Keratinocyte (primary cell): ENCODE measurements around the gene ZNF407. TPM values are rescaled to one million over a fixed set of nuclear protein-coding genes. Genes with fewer than 3 reads are reported as not detected.

Experiments used
- DNase-seq: peaks from one replicate; pipeline ENCODE4 v3.0.0-alpha.2; 2011; ENCODE audit warnings: low read depth, missing footprints, low spot score
- FAIRE-seq: peaks from 2 replicates; lab custom pipeline; 2011; peaks lifted over from hg19 to GRCh38; lab: Jason Lieb, UNC
- H2AFZ ChIP-seq: 2 replicates; pipeline ENCODE4 v1.6.0; 2012; ENCODE audit warnings: low read length, control low read depth, inconsistent platforms; ENCODE audit not compliant: control insufficient read depth
- H3K27ac ChIP-seq: 2 replicates; pipeline ENCODE4 v1.5.1; 2011; ENCODE audit warnings: low read length; ENCODE audit not compliant: control insufficient read depth, insufficient read depth
- H3K27me3 ChIP-seq: 3 replicates; pipeline ENCODE4 v1.6.0; 2011; ENCODE audit warnings: low read length; ENCODE audit not compliant: control insufficient read depth, insufficient read depth; ENCODE audit errors: extremely low read depth
- H3K36me3 ChIP-seq, 2 experiments: 2 replicates in 1 of 2; 3 replicates in 1 of 2; pipeline ENCODE4 v1.5.1; 2011; ENCODE audit warnings: low read length in 2 of 2, mild to moderate bottlenecking in 1 of 2; ENCODE audit not compliant: control insufficient read depth in 2 of 2, insufficient read depth in 2 of 2; ENCODE audit errors: extremely low read depth in 1 of 2
- H3K4me1 ChIP-seq: 3 replicates; pipeline ENCODE4 v1.5.1; 2011; ENCODE audit warnings: low read length; ENCODE audit not compliant: control insufficient read depth, insufficient read depth; ENCODE audit errors: extremely low read depth
- H3K4me2 ChIP-seq: 3 replicates; pipeline ENCODE4 v1.6.0; 2011; ENCODE audit warnings: low read depth, low read length; ENCODE audit not compliant: control insufficient read depth, insufficient read depth; ENCODE audit errors: extremely low read depth
- H3K4me3 ChIP-seq, 3 experiments: fragments of 200-600 bp in 1 of 3; sonication (generic) in 1 of 3; 2 replicates in 2 of 3; 3 replicates in 1 of 3; pipeline ENCODE4 v1.5.1; 2011 to 2016; ENCODE audit warnings: low read length in 3 of 3, mild to moderate bottlenecking in 3 of 3, control low read depth in 2 of 3, inconsistent platforms in 1 of 3, low read depth in 1 of 3, mixed read lengths in 1 of 3, mixed run types in 1 of 3, moderate library complexity in 1 of 3; ENCODE audit not compliant: control insufficient read depth in 2 of 3, insufficient read depth in 2 of 3; ENCODE audit errors: extremely low read depth in 1 of 3
- H3K79me2 ChIP-seq: 2 replicates; pipeline ENCODE4 v1.6.0; 2012; ENCODE audit warnings: low read length; ENCODE audit not compliant: control insufficient read depth, insufficient read depth
- H3K9ac ChIP-seq: 3 replicates; pipeline ENCODE4 v1.6.0; 2011; ENCODE audit warnings: low read length; ENCODE audit not compliant: control insufficient read depth, insufficient read depth; ENCODE audit errors: extremely low read depth
- H3K9me1 ChIP-seq: 3 replicates; pipeline ENCODE4 v1.6.0; 2011; ENCODE audit warnings: low read length; ENCODE audit not compliant: control insufficient read depth, insufficient read depth; ENCODE audit errors: extremely low read depth
- H3K9me3 ChIP-seq: 2 replicates; pipeline ENCODE4 v1.5.1; 2012; ENCODE audit warnings: low read depth, low read length; ENCODE audit not compliant: control insufficient read depth
- H4K20me1 ChIP-seq: 3 replicates; pipeline ENCODE4 v1.6.0; 2011; ENCODE audit warnings: low read length; ENCODE audit not compliant: control insufficient read depth, insufficient read depth; ENCODE audit errors: extremely low read depth
- CTCF ChIP-seq, 3 experiments: IDR thresholded peaks in 1 of 3; conservative IDR thresholded peaks in 1 of 3; optimal IDR thresholded peaks in 1 of 3; 2 replicates in 2 of 3; 3 replicates in 1 of 3; pipeline versions ENCODE3 to v1.5.1; 2011; ENCODE audit warnings: low read length in 3 of 3, mild to moderate bottlenecking in 3 of 3, moderate library complexity in 2 of 3, control low read depth in 1 of 3, inconsistent platforms in 1 of 3; ENCODE audit not compliant: insufficient read depth in 2 of 3; ENCODE audit errors: extremely low read depth in 1 of 3
- EZH2 ChIP-seq: IDR thresholded peaks from one replicate; pipeline ENCODE4 v1.6.1; 2012; ENCODE audit warnings: inconsistent platforms, mild to moderate bottlenecking, low read length, moderate library complexity
- dilution Hi-C: fragments of 300-500 bp; cut with MboI; formaldehyde crosslinking; loops from one replicate; pipeline ENCODE4 v1.7.0; 2020; ENCODE audit warnings: low sequenced_read_pairs; ENCODE audit not compliant: extremely low pct_ligation_motif_present
- polyA plus RNA-seq, 5 experiments: library from polyadenylated mRNA; depleted of rRNA in 3 of 5; stranded (reverse) in 3 of 5; stranded (forward) in 1 of 5; unstranded in 1 of 5; fragments of >200 nt; gene quantifications; 1 replicate in 1 of 5; 2 replicates in 3 of 5; 3 replicates in 1 of 5; pipeline versions ENCODE4 v1.2.1 to v1.2.3, GENCODE V29; 2011 to 2012; ENCODE audit warnings: missing spikeins in 2 of 5, low read depth in 1 of 5, low replicate concordance in 1 of 5

The ZNF407 gene
- polyA plus RNA-seq, 1 donor (not counting 4 experiments of a cell fraction or from before 2014, with no cell fraction given) = 3.8 TPM

GRCh38 chr18:74733598-74733997 lies 135.9 kb downstream of the ZNF407 start:
- FAIRE-seq = peak; percentile 13
- TF ChIP-seq EZH2 (no peak), CTCF (optimal IDR thresholded peaks at IDR 0.05 in 1 of 3, IDR thresholded peaks at IDR 0.05 in 1 of 3, conservative IDR thresholded peaks at IDR 0.05 in 1 of 3; ENCODE audit: extremely low read depth in 1 of 3, insufficient read depth in 2 of 3, low read length in 3 of 3) (no peak)
- Histone ChIP-seq H3K4me3 (no peak overlapping the region), H3K27me3 (no peaks in the 10 kb centered on the region), H3K9ac (no peak overlapping the region), H3K9me3 (no peaks in the 10 kb centered on the region), H3K4me1 (peaks cover 4% of the 10 kb centered on the region), H2AFZ (no peak overlapping the region), H3K9me1 (no peaks in the 10 kb centered on the region), H4K20me1 (no peaks in the 10 kb centered on the region), H3K27ac (no peak overlapping the region), H3K4me2 (no peak overlapping the region), H3K36me3 (no peaks in the 10 kb centered on the region), H3K79me2 (no peaks in the 10 kb centered on the region)
- dilution Hi-C loops = no loop called here
- DNase-seq = no peak

GRCh38 chr18:74734013-74734444 lies 136.4 kb downstream of the ZNF407 start:
- Histone ChIP-seq H3K27me3 (no peaks in the 10 kb centered on the region), H3K27ac (no peak overlapping the region), H3K4me1 (peaks cover 4% of the 10 kb centered on the region), H2AFZ (no peak overlapping the region), H3K9me1 (no peaks in the 10 kb centered on the region), H3K36me3 (no peaks in the 10 kb centered on the region), H4K20me1 (no peaks in the 10 kb centered on the region), H3K4me2 (no peak overlapping the region), H3K4me3 (no peak overlapping the region), H3K9ac (no peak overlapping the region), H3K79me2 (no peaks in the 10 kb centered on the region), H3K9me3 (no peaks in the 10 kb centered on the region)
- no peak for FAIRE-seq
- TF ChIP-seq EZH2 = no peak
- TF ChIP-seq CTCF (optimal IDR thresholded peaks at IDR 0.05 in 1 of 3, IDR thresholded peaks at IDR 0.05 in 1 of 3, conservative IDR thresholded peaks at IDR 0.05 in 1 of 3; ENCODE audit: extremely low read depth in 1 of 3, insufficient read depth in 2 of 3, low read length in 3 of 3) = no peak
- no peak for DNase-seq
- dilution Hi-C loops = no loop called here
